ENCODE results near the gene APRT.

DNA sequence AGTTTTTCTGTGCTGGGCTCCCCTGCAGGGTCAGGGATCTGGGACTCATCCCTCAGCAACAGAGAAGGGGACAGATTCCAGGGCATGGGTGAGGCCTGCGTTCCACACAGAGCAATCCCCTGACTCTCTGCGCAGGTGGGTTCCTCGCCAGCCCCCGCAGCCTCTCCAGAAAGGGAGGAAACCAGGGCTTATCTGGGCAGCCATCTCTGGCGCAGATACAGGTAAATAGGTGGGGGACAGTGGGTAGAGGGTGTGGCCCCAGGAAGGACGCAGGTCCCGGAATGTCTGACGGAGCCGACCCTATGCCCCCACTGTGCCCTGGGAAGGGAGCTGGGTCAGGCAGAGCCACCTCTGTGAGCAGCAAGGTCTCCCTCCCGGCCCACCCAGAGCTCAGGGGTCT lies 49.9 kb downstream of the APRT start:
- no peak for TF ChIP-seq EZH2 (IDR thresholded peaks at IDR 0.05; ENCODE audit: borderline replicate concordance, low read depth, low read length, poor library complexity, severe bottlenecking)
- TF ChIP-seq, protein P1, sequence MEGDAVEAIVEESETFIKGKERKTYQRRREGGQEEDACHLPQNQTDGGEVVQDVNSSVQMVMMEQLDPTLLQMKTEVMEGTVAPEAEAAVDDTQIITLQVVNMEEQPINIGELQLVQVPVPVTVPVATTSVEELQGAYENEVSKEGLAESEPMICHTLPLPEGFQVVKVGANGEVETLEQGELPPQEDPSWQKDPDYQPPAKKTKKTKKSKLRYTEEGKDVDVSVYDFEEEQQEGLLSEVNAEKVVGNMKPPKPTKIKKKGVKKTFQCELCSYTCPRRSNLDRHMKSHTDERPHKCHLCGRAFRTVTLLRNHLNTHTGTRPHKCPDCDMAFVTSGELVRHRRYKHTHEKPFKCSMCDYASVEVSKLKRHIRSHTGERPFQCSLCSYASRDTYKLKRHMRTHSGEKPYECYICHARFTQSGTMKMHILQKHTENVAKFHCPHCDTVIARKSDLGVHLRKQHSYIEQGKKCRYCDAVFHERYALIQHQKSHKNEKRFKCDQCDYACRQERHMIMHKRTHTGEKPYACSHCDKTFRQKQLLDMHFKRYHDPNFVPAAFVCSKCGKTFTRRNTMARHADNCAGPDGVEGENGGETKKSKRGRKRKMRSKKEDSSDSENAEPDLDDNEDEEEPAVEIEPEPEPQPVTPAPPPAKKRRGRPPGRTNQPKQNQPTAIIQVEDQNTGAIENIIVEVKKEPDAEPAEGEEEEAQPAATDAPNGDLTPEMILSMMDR (conservative IDR thresholded peaks at IDR 0.05; ENCODE audit: low read depth, low read length) = no peak
